ENCODE results near the gene ZNF821. TPM values are rescaled to one million over a fixed set of nuclear protein-coding genes. Genes with fewer than 3 reads are reported as not detected.
A peak's percentile ranks its signal among the peaks of the same experiment; 100 is the strongest.
"Not testable (repeated sequence)": the region's sequence is repeated elsewhere in the genome, so short reads cannot be mapped to it uniquely, and the experiment has no call there.

ZNF821 gene
- total RNA-seq, 1 donor from 2014 or later, result 4.7 TPM

DNA sequence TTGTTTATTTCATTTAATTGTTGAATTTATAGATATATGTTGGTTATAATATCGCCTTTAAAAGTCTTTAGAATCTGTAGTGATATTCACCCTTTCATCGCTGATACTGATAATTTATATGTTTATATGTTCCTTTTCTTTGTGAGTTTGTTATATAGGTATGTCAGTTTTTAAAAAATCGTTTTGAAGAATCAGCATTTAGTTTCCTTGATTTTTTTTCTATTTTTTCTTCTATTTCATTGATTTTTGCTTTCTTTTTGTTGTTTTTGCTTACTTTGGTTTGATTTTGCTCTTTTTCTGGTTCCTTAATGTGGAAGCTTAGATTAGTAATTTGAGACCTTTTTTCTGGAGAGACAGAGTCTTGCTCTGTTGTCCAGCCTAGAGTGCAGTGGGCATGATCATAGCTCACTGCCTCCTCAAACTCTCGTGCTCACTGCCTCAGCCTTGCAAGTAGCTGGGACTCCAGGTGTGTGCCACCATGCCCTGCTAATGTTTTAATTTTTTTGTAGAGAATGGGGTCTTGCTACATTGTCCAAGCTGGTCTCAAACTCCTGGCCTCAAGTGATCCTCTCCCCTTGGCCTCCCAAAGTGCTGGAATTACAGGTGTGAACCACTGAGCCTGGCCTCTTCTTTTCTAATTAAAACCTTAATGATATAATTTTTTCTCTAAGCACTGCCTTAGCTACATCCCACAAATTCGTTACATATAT, 18.8 kb upstream of the ZNF821 start:
- DNase-seq (ENCODE audit: low read depth, low spot score), result no peak

DNA sequence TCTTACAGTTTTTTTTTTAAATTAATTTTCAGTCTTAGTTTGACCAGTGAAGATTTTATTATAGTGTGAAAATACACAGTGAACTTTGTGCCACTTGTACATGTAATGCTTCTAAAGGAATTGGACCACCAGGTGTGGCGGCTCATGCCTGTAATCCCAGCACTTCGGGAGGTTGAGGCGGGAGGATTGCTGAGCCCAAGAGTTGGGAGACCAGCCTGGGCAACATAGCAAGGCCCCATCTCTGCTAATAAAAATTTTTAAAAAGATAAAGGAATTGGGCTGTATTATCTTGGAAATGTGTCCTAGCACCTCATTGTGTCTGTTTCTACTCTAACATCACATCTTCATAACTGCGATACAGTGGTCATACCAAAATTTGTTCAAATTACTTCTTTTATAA, 15.2 kb upstream of the ZNF821 start:
- no peak for DNase-seq (ENCODE audit: low read depth, low spot score)

DNA sequence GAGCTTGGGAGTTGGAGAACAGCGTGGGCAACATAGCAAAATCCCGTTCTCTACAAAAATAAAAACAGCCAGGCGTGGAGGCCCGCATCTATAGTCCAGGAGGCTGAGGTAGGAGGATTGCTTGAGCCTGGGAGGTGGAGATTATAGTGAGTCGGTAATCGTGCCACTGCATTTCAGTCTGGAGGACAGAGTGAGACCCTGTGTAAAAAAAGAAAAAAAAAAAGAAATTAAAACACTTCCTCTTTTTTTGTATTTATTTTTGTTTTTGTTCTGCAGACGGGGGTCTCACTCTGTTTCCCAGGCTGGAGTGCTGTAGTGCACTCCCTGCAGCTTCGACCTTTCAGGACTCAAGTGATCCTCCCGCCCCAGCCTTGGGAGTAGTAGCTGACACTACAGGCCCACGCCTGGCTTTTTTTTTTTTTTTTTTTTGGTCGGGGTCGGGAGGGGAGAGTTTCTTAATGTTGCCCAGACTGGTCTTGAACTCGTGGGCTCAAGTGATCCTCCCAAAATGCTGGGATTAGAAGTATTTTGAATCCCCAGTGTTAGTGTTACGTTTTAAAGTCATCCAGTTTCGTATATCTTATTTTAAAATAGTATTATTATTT, 12.9 kb upstream of the ZNF821 start:
- no peak for DNase-seq (ENCODE audit: low read depth, low spot score)

DNA sequence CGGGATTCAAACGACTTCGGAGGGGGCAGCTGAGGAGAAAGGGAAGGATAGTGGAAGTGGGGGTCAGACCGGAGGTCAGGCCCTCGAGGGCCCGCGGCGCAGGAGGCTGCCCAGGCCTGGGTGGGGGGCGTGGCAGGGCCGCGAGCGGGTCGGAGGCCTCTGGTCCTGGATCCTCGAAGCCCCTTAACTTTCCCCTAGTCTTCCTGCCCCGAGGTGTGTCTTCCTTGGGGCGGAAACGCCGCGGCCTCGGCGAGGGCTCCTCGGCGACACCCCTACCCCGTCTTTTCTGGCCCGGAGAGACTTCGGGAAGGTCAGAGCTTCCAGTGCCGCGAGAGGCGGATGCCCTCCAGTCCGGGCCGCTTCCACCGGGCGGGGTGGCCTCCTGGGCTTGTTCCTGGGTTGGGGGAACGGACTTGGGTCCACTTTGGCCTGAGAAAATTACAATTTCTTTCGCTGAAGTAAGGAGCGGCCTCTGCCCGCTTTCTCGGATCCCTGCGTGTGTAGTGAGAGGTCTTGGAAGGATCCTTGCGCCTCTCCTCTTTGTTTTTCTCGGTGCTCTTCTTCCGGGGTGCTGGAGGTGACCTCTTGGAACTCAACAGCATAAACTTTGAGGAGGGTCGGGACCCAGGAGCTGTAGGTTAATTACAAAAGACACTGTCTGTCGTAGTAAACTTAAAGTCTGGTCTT, 11.8 kb upstream of the ZNF821 start:
- DNase-seq (ENCODE audit: low read depth, low spot score), result no peak

DNA sequence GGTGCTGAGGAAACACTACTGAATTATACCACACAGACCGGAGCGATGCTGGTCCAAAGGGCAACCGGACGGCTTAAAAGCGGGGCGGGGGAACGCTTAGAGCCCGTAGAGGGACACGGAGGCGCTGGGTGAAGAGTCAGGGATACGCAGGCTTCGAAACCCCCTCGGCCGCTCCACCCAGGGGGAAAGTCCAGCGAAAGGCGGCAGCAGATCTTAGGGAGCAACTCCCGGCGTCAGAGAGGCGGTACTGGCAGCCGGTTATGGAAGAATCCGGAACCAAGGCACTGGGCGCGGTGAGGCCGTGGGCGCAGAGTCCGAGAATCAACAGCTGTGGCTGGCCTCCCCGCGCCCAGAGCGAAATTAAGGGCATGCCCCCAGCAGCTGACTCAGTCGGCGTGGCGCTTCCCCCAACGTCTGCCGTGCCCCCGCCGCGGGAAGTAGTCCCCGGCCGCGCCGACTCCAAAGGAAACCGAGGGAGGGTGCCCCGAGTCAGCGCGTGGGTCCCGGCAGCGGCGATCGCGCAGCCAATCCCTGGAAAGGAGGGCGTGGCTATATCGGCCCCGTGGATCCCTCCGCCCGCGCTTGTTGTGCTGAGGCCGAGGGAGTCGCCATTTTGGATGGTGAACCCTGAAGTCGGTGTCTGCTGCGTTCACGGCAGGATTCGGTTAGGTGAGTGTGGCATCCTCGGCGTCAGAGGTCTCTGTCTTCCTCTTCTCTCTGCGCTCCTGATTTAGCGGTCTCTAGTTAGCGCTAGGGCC, 11.1 kb upstream of the ZNF821 start, which contains the start of gene IST1:
Gene IST1 (plus strand): TSS at position 611 of the 758 bp plus-strand sequence. CDS start 20,110 bp downstream, outside the sequence.
- peak; percentile 98 for DNase-seq (ENCODE audit: low read depth, low spot score)

DNA sequence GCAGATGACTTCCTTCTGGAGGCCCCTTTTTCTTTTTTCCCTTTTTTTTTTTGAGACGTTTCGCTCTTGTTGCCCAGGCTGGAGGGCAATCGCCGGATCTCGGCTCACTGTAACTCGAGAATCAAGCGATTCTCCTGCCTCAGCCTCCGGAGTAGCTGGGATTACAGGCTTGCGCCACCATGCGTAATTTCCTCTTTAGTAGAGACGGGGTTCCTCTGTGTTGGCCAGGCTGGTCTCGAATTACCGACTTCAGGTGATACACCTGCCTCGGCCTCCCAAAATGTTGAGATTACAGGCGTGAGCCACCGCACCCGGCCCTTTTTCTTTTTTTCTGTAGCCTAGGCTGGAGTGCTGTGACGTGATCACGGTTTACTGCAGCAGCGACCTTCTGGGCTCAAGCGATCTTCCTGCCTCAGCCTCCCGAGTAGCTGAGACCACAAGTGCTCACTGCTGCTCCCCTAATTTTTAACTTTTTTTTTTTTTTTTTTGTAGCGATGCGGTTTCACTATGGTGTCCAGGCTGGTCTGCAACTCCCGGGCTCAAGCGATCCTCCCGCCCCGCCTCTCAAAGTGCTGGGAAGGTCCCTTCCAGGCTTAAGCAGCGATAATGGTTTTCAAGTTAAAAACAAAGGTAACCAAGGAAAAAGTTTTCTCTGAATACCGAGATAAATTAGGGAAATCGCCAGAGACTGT, 10.4 kb upstream of the ZNF821 start:
- DNase-seq (ENCODE audit: low read depth, low spot score), result no peak

DNA sequence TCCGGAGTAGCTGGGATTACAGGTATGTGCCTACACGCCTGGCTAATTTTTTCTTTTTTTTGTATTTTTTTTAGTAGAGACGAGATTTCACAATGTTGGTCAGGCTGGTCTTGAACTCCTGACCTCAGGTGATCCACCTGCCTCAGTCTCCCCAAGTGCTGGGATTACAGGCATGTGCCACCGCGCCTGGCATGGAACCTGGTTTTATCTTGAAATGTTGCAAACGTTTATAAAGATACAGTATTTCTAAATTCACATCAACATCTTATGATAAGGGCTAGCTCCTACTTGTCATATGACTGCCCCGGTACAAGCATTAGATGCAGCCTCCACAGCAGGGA, 9.9 kb upstream of the ZNF821 start:
- DNase-seq (ENCODE audit: low read depth, low spot score), result no peak

DNA sequence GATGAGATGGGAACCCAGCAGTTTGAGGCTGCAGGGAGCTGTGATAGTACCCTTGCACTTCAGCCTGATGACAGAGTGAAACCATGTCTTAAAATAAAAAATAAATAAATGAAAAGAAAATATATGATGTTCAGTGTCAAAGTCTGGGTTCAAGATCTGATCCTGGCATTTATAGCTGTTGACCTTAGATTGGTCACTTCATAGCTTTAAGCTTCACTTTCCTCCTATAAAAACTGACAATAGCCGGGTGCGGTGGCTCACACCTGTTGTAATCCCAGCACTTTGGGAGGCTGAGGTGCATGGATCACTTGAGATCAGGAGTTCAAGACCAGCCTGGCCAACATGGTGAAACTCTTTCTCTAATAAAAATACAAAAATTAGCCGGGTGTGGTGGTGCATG, 5.2 kb upstream of the ZNF821 start:
- no peak for DNase-seq (ENCODE audit: low read depth, low spot score)

DNA sequence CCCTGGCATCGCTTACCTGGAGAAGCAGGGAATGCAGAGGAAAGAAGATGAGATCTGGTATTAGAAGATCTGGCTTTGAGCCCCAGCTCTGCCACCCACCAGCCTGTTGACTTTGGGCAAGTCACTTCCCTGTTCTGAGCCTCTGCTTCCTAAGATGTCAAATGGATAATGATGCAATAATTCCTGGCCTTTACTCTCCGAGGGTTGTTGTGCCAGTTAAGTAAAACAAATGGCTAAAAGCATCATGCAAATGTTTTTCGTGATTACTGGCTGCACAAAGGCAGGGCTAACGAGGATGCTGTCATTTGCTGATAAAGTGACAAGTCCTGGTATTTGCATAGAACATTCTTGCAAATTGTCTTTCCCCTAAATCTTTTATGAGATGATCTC, 1.3 kb upstream of the ZNF821 start:
- no peak for DNase-seq (ENCODE audit: low read depth, low spot score)

DNA sequence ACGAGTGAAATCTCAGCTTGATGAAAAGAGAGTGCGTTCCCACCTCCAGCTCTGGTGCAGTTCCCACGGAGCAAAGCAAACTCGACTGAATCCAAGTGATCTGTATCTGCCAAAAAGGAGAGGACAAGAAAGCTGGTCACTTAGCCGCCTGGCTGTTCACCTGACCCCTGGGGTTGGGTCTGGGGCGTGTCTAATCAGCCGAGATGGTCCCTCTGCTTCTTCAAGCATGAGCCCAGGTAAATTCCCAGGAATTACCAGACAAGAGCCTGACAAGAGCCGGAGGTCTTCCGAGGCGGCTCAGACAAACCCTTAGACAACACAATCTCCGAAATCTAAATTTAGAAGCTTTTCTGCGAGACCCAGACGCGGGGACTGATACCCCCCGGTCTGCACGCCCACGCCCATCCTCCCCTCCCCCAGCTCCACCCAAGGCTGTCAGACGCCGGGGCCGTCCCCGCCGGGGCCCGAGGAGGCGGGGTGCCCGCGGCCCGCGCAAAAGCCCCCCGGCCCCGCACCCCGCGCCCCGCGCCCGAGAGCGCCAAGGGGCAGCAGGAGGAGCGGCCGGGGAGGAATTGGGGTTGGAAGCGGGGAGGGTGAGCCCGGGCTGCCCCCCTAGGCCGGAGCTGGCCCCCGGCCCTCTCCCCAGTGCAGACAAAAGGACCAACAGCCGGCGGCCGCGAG, 674 bp downstream of the ZNF821 start:
- no peak for DNase-seq (ENCODE audit: low read depth, low spot score)

DNA sequence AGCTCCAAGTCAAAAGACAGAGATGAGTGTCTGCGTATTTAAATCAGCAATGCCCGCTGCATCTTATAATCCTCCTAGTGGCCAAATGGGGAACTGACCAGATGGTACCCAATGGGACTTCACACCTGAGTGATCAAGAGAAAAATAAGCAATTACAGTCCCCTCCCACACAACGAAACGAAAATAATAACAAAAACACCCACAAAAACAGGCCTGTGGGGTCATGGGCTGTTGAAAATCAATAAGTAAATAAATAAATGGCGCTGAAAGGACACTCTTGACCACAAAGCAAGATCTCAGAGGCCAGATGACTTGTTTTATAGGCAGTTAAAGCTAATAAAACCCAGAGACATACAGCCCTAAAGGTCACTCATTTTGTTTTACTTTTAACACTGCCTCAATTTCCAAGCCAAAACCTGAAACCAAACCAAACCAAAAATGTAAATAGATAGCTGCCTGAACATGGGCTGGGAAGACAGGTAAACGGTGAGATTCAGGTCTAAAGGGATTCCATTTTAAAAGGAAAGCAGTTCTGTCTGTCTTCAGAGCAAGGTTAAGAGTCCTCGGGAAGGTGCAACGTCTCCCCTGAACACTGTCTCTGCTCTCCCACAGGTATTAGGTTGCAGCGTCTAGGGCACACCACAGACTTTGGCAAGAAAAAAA, 1.3 kb downstream of the ZNF821 start:
- peak; percentile 39 for DNase-seq (ENCODE audit: low read depth, low spot score)

DNA sequence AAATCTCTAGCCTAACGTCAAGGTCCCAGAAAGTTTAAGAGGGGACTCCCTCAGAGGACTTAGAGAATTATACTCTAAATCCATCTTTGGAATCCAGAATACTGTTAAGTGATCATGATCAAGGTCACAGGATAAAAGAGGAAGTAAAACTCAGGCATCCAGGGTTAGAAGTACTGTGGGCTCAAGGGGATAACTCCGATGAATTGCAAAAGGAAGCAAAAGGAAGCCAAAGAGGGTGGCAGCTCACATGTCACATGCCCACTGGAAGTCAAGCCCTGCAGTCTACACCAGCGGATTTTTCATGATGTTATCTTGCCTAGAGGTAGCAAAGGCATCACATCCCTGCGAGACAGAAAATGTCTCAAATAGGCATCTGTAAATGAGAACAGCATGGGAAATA, 3.8 kb downstream of the ZNF821 start:
- no peak for DNase-seq (ENCODE audit: low read depth, low spot score)

DNA sequence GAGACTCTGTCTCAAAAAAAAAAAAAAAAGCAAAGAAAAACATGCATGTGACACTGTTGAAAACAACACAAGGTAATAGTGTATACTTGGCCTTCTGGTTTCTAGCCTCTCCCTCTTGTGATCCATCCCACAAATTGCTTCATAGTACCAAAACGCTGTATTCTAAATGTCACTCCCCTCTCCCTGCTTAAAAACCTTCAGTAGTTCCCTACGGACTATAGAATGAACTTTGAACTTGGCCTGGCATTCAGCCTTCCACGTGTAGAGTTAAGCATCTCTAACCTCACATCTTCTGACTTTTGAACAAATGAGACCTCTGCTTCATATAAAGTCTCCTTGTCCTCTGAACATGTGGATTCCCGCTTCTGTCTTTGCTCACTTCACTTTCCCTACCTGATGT, 5.1 kb downstream of the ZNF821 start:
- DNase-seq (ENCODE audit: low read depth, low spot score), result no peak

DNA sequence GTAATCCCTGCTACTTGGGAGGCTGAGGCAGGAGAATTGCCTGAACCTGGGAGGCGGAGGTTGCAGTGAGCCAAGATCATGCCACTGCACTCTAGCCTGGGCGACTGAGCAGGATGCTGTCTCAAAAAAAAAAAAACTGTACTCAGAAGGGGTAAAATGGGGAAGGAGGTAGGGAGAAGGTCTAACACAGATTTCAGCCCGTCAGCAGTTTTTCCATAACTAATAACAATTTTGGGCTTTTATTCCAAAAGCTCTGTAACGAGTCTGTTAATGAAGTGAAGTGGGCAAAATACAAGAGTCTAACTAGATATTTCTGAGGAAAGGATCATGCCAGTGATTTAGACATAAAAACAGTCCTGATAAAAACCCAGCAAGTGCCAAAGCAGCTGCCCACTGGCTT, 10.8 kb downstream of the ZNF821 start:
- no peak for DNase-seq (ENCODE audit: low read depth, low spot score)

DNA sequence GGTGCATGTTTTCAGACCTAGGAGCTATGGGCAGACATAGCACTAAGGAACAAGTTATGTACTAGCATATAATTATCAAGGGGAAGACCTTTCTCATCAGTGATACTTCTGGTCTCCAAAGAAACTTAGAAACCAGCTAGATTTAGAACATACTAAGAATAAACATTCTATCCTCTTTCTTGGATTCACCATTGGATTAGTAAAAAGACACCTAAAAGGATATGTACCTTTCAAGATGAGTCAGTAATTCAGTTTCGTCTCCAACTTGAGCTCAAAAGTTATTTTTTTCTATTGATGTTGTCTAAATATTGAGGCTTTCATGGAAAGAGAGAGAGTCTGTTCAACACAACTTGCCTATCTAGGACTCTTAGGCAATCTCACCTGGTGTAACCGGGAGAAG, 13.2 kb downstream of the ZNF821 start:
- no peak for DNase-seq (ENCODE audit: low read depth, low spot score)

DNA sequence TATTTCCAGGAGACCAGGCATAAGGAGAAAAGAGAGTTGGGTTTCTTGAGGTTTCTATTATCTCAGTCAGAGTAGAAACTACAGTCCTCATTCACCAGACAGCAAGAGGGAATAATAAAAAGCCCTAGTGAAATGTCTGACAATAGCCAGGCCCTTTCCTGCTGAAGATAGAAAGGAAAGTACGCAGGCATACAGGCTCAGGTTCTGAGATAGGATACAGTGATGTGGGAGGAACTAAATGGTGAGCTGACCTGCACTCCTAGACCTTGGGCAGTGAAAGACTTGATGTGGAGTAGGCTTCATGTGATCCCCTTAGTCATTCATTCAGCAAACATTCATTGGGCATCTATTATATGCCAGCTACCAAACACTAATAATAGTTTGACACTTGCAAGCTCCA, 14.9 kb downstream of the ZNF821 start:
- DNase-seq (ENCODE audit: low read depth, low spot score), result no peak

DNA sequence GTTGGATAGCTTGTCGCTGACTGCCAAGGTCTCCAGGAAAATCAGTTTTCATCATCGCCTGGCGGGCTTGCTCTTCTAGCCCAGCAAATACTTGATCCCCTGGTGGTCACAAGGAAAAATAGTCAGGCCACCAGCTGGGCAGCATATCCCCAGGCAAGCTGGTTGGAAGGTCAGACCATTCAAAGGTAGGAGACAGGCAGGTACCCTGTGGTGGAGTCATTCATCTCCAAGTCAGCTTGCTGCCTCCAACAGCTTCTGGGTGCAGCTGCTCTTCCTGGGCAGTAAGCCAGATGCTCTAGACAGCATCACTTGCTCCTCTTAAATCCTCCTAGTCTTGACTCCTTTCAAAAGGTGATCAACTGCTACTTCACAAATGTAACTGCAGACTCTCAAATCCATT, 16.0 kb downstream of the ZNF821 start:
- no peak for DNase-seq (ENCODE audit: low read depth, low spot score)

DNA sequence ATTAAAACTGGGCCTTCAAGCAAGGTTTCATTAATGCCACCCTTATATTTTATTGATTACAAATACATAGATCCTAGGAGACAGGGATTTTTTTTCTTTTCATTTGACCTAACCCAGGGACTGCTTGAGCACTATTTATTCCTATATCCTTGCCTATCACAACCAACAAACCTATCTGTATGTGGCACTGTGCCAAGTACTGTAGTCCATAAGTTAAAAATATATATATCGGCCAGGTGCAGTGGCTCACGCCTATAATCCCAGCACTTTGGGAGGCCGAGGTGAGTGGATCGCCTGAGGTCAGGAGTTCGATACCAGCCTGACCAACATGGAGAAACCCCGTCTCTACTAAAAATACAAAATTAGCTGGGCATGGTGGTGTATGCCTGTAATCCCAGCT, 16.8 kb downstream of the ZNF821 start:
- DNase-seq (ENCODE audit: low read depth, low spot score), result not testable (repeated sequence)

DNA sequence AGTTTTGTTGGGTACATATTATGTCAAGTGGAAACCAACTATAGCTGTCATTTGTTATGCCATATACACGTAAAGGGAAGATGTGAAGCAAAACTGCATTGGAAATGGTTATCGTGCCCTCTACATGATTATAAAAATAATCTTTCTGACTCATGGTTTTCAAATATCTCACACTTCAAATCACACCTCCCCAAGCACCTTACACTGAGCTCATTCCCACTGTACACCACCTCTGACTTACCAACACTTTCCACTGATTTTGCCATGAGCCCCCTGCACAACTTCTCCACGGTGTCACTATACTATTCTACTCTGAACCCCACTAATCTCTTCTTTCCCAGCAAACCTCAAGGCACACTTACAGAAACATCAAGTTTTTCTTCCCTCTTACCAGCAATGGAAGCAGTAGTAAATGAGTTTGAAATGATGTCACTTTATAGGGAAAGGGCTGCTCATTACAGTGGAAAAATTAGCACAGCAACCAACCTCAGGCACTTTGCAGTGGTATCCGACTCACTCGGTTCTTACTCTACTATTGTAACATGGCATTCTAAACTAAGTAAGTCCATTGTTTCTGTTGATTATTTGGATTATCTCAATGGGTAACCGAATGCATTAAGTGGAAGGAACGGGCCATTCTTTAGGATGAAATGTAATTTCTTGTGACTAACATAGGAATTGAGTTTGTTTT, 18.7 kb downstream of the ZNF821 start:
- no peak for DNase-seq (ENCODE audit: low read depth, low spot score)

DNA sequence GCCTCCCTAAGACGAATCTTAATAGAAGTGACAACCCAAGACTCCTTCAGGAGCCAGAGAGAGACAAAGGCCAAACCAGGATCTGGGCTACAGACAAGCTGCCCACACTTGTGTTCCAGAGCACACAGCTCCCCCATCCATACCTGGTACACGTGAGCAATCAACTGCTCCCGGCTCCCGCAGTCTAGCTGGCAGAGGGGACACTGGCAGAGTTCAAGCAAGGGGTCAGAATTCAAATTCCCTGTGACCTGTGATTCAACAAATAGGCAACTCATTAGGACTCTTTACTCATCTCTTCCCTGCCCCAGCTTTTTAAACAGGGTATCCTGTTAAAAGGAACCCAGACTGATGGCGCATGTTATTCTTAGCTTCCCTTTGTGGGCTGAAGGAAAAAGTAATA, 20.0 kb downstream of the ZNF821 start:
- DNase-seq (ENCODE audit: low read depth, low spot score), result no peak

Data from pulmonary artery endothelial cell (primary cell).